ENCODE measurements around the gene TRIO.

TRIO gene

GRCh38 chr5:14155075-14155474 lies 11.9 kb downstream of the TRIO start:
- Histone ChIP-seq H3K79me2 (ENCODE audit: insufficient read depth, low read length) (no peaks in the 10 kb centered on the region), H3K4me1 (ENCODE audit: insufficient read depth, low read length) (no peaks in the 10 kb centered on the region), H3K27ac (ENCODE audit: low read length) (no peak overlapping the region), H3K4me3 (ENCODE audit: low read depth in 1 of 2, low read length in 2 of 2) (no peak overlapping the region), H3K36me3 (ENCODE audit: insufficient read depth, low read length) (no peaks in the 10 kb centered on the region), H3K9me3 (ENCODE audit: insufficient read depth, low read length, severe bottlenecking) (no peaks in the 10 kb centered on the region), H4K20me1 (ENCODE audit: insufficient read depth, low read length) (peaks cover 2% of the 10 kb centered on the region; the same call in 1 of the 2 replicates), H3K9ac (ENCODE audit: low read depth, low read length) (no peak overlapping the region), H2AFZ (ENCODE audit: low read depth, low read length) (no peak overlapping the region), H3K27me3 (ENCODE audit: insufficient read depth, low read length, poor library complexity) (no peaks in the 10 kb centered on the region), H3K4me2 (ENCODE audit: insufficient read depth, low read length) (no peak overlapping the region)
- TF ChIP-seq CTCF (IDR thresholded peaks at IDR 0.05; ENCODE audit: borderline replicate concordance, extremely low read depth, low read length, poor library complexity, severe bottlenecking) (no peak), EZH2 (IDR thresholded peaks at IDR 0.05; ENCODE audit: borderline replicate concordance, low read depth, low read length, severe bottlenecking) (no peak)
- no peak for DNase-seq
- no peak for ATAC-seq (ENCODE audit: insufficient read depth, low read depth)

GRCh38 chr5:14155739-14156138 lies 12.6 kb downstream of the TRIO start:
- peaks cover 2% of the 10 kb centered on the region; the same call in 1 of the 2 replicates for H4K20me1 ChIP-seq (ENCODE audit: insufficient read depth, low read length)
- ATAC-seq (ENCODE audit: insufficient read depth, low read depth) = no peak
- H2AFZ ChIP-seq (ENCODE audit: low read depth, low read length) = no peak overlapping the region
- H3K79me2 ChIP-seq (ENCODE audit: insufficient read depth, low read length) = no peaks in the 10 kb centered on the region
- no peaks in the 10 kb centered on the region for H3K36me3 ChIP-seq (ENCODE audit: insufficient read depth, low read length)
- TF ChIP-seq CTCF (IDR thresholded peaks at IDR 0.05; ENCODE audit: borderline replicate concordance, extremely low read depth, low read length, poor library complexity, severe bottlenecking) (no peak), EZH2 (IDR thresholded peaks at IDR 0.05; ENCODE audit: borderline replicate concordance, low read depth, low read length, severe bottlenecking) (no peak)
- no peak overlapping the region for H3K4me2 ChIP-seq (ENCODE audit: insufficient read depth, low read length)
- H3K27ac ChIP-seq (ENCODE audit: low read length) = no peak overlapping the region
- H3K9me3 ChIP-seq (ENCODE audit: insufficient read depth, low read length, severe bottlenecking) = no peaks in the 10 kb centered on the region
- H3K4me1 ChIP-seq (ENCODE audit: insufficient read depth, low read length) = no peaks in the 10 kb centered on the region
- no peak overlapping the region for H3K9ac ChIP-seq (ENCODE audit: low read depth, low read length)
- H3K4me3 ChIP-seq (ENCODE audit: low read depth in 1 of 2, low read length in 2 of 2) = no peak overlapping the region
- no peak for DNase-seq
- no peaks in the 10 kb centered on the region for H3K27me3 ChIP-seq (ENCODE audit: insufficient read depth, low read length, poor library complexity)

GRCh38 chr5:14156290-14156649 lies 13.1 kb downstream of the TRIO start:
- DNase-seq = no peak
- no peak overlapping the region for H2AFZ ChIP-seq (ENCODE audit: low read depth, low read length)
- no peak for TF ChIP-seq CTCF (IDR thresholded peaks at IDR 0.05; ENCODE audit: borderline replicate concordance, extremely low read depth, low read length, poor library complexity, severe bottlenecking)
- no peaks in the 10 kb centered on the region for H3K36me3 ChIP-seq (ENCODE audit: insufficient read depth, low read length)
- H3K4me1 ChIP-seq (ENCODE audit: insufficient read depth, low read length) = no peaks in the 10 kb centered on the region
- H3K9me3 ChIP-seq (ENCODE audit: insufficient read depth, low read length, severe bottlenecking) = no peaks in the 10 kb centered on the region
- no peak overlapping the region for H3K4me3 ChIP-seq (ENCODE audit: low read depth in 1 of 2, low read length in 2 of 2)
- H3K4me2 ChIP-seq (ENCODE audit: insufficient read depth, low read length) = no peak overlapping the region
- H3K79me2 ChIP-seq (ENCODE audit: insufficient read depth, low read length) = no peaks in the 10 kb centered on the region
- no peak for ATAC-seq (ENCODE audit: insufficient read depth, low read depth)
- no peak overlapping the region for H3K9ac ChIP-seq (ENCODE audit: low read depth, low read length)
- no peak overlapping the region for H3K27ac ChIP-seq (ENCODE audit: low read length)
- H3K27me3 ChIP-seq (ENCODE audit: insufficient read depth, low read length, poor library complexity) = no peaks in the 10 kb centered on the region
- H4K20me1 ChIP-seq (ENCODE audit: insufficient read depth, low read length) = peaks cover 2% of the 10 kb centered on the region; the same call in 1 of the 2 replicates
